H1 (cell line): ENCODE data around the gene ZSWIM2. TPM values are rescaled to one million over a fixed set of nuclear protein-coding genes. Genes with fewer than 3 reads are reported as not detected.
"Not testable (repeated sequence)": the region's sequence is repeated elsewhere in the genome, so short reads cannot be mapped to it uniquely, and the experiment has no call there.

ENCODE experiments used
- CTCF ChIA-PET: fragments of 300-600 bp; sonication (Branson Sonifier 250); formaldehyde crosslinking; loops from one replicate; lab custom pipeline; 2021; ENCODE audit not compliant: partially characterized antibody; lab: Charles Lee
- POLR2A ChIA-PET: fragments of 300-600 bp; sonication (Branson Sonifier 250); formaldehyde crosslinking; loops from one replicate; lab custom pipeline; 2021; ENCODE audit warnings: inconsistent platforms; ENCODE audit not compliant: partially characterized antibody; lab: Charles Lee
- DNase-seq, 2 experiments: peaks; one replicate each; pipeline versions ENCODE4 v3.0.0 to v3.0.0-alpha.2; 2010 to 2022; ENCODE audit warnings: low spot score in 2 of 2, low read depth in 1 of 2, mixed read lengths in 1 of 2
- FAIRE-seq: peaks from 2 replicates; lab custom pipeline; 2011; peaks lifted over from hg19 to GRCh38; lab: Jason Lieb, UNC
- H2AFZ ChIP-seq: 2 replicates; pipeline ENCODE4 v1.8.1; 2012; ENCODE audit warnings: low read length, inconsistent platforms
- H2AK5ac ChIP-seq: 2 replicates; pipeline ENCODE4 v1.6.1; 2013; ENCODE audit warnings: low read depth, low read length
- H2BK120ac ChIP-seq: replicated peaks from 2 replicates; pipeline ENCODE3; 2013; ENCODE audit warnings: low read depth, low read length, inconsistent platforms
- H2BK12ac ChIP-seq: 2 replicates; pipeline ENCODE4 v1.6.1; 2013; ENCODE audit warnings: low read depth, low read length
- H2BK15ac ChIP-seq: 2 replicates; pipeline ENCODE4 v1.6.1; 2013; ENCODE audit warnings: low read length
- H2BK20ac ChIP-seq: 2 replicates; pipeline ENCODE4 v1.6.1; 2013; ENCODE audit warnings: low read length
- H2BK5ac ChIP-seq: 2 replicates; pipeline ENCODE4 v1.6.1; 2013; ENCODE audit warnings: low read depth, low read length
- H3K14ac ChIP-seq: 2 replicates; pipeline ENCODE4 v1.6.1; 2013; ENCODE audit warnings: inconsistent platforms; ENCODE audit not compliant: insufficient read length
- H3K18ac ChIP-seq: 2 replicates; pipeline ENCODE4 v1.6.1; 2013; ENCODE audit warnings: low read length; ENCODE audit errors: extremely low read depth
- H3K23ac ChIP-seq: 2 replicates; pipeline ENCODE4 v1.6.1; 2013; ENCODE audit warnings: inconsistent platforms; ENCODE audit not compliant: insufficient read length
- H3K23me2 ChIP-seq: 2 replicates; pipeline ENCODE4 v1.6.1; 2013; ENCODE audit warnings: low read depth, low read length
- H3K27ac ChIP-seq: 2 replicates; pipeline ENCODE4 v1.6.1; 2011; ENCODE audit warnings: low read depth, low read length, inconsistent platforms
- H3K27me3 ChIP-seq, 4 experiments: replicated peaks in 1 of 4; 1 replicate in 1 of 4; 2 replicates in 3 of 4; pipeline versions ENCODE4 v1.6.1 to v1.8.1; 2011 to 2013; ENCODE audit warnings: low read length in 3 of 4, mild to moderate bottlenecking in 3 of 4, inconsistent platforms in 2 of 4, mixed read lengths in 2 of 4, moderate library complexity in 1 of 4; ENCODE audit not compliant: control insufficient read depth in 3 of 4, insufficient read depth in 3 of 4; ENCODE audit errors: extremely low read depth in 1 of 4
- H3K36me3 ChIP-seq, 4 experiments: 2 replicates each; pipeline versions ENCODE4 v1.6.1 to v1.8.1; 2011 to 2013; ENCODE audit warnings: mild to moderate bottlenecking in 4 of 4, low read length in 3 of 4, moderate library complexity in 2 of 4, control low read depth in 1 of 4, inconsistent platforms in 1 of 4; ENCODE audit not compliant: insufficient read depth in 4 of 4, control insufficient read depth in 2 of 4
- H3K4ac ChIP-seq: replicated peaks from 2 replicates; pipeline ENCODE3; 2013; ENCODE audit warnings: low read length, low read depth, mixed read lengths, inconsistent platforms; ENCODE audit not compliant: insufficient read length
- H3K4me1 ChIP-seq, 4 experiments: replicated peaks in 1 of 4; 1 replicate in 1 of 4; 2 replicates in 3 of 4; pipeline versions ENCODE4 v1.6.1 to v1.8.1; 2011 to 2013; ENCODE audit warnings: low read length in 3 of 4, inconsistent platforms in 2 of 4, mixed read lengths in 1 of 4; ENCODE audit not compliant: insufficient read depth in 4 of 4, control insufficient read depth in 3 of 4
- H3K4me2 ChIP-seq, 2 experiments: 2 replicates each; pipeline versions ENCODE4 v1.6.1 to v1.8.1; 2011 to 2013; ENCODE audit warnings: low read depth in 2 of 2, low read length in 2 of 2, control low read depth in 1 of 2, inconsistent platforms in 1 of 2, mild to moderate bottlenecking in 1 of 2; ENCODE audit not compliant: insufficient read depth in 1 of 2
- H3K4me3 ChIP-seq, 4 experiments: fragments of 200-600, 300-600 bp in 1 of 4; sonication (generic), shearing (Covaris generic), sonication (Bioruptor Twin) in 1 of 4; 2 replicates each; pipeline versions ENCODE4 v1.5.1 to v1.8.1; 2011 to 2016; ENCODE audit warnings: low read length in 4 of 4, low read depth in 3 of 4, control low read depth in 2 of 4, inconsistent platforms in 2 of 4, mild to moderate bottlenecking in 2 of 4, mixed read lengths in 1 of 4, moderate library complexity in 1 of 4; ENCODE audit not compliant: insufficient read depth in 2 of 4; ENCODE audit errors: extremely low read depth in 1 of 4
- H3K56ac ChIP-seq: replicated peaks from 2 replicates; pipeline ENCODE3; 2013; ENCODE audit warnings: low read depth, mild to moderate bottlenecking, mixed read lengths, low read length, inconsistent platforms; ENCODE audit not compliant: insufficient read length
- H3K79me1 ChIP-seq: 2 replicates; pipeline ENCODE4 v1.6.1; 2013; ENCODE audit warnings: low read depth, low read length, control low read depth
- H3K79me2 ChIP-seq, 2 experiments: 2 replicates each; pipeline versions ENCODE4 v1.6.1 to v1.8.1; 2012 to 2013; ENCODE audit warnings: low read length in 2 of 2, mild to moderate bottlenecking in 2 of 2, inconsistent platforms in 1 of 2; ENCODE audit not compliant: insufficient read depth in 2 of 2, control insufficient read depth in 1 of 2
- H3K9ac ChIP-seq, 4 experiments: replicated peaks in 1 of 4; 1 replicate in 1 of 4; 2 replicates in 3 of 4; pipeline versions ENCODE4 v1.6.1 to v1.8.1; 2011 to 2013; ENCODE audit warnings: low read depth in 3 of 4, low read length in 3 of 4, control low read depth in 2 of 4, mild to moderate bottlenecking in 2 of 4, moderate library complexity in 2 of 4, inconsistent platforms in 1 of 4; ENCODE audit errors: extremely low read depth in 1 of 4
- H3K9me3 ChIP-seq, 2 experiments: 2 replicates each; pipeline versions ENCODE4 v1.6.1 to v1.8.1; 2012 to 2013; ENCODE audit warnings: mild to moderate bottlenecking in 2 of 2, moderate library complexity in 2 of 2, control low read depth in 1 of 2, inconsistent platforms in 1 of 2, low read depth in 1 of 2, low read length in 1 of 2, mixed read lengths in 1 of 2; ENCODE audit not compliant: insufficient read depth in 2 of 2
- H4K20me1 ChIP-seq, 2 experiments: replicated peaks in 1 of 2; 2 replicates each; pipeline versions ENCODE3 to v1.8.1; 2011 to 2013; ENCODE audit warnings: inconsistent platforms in 2 of 2, low read length in 2 of 2, mild to moderate bottlenecking in 1 of 2; ENCODE audit not compliant: insufficient read depth in 2 of 2, control insufficient read depth in 1 of 2
- H4K5ac ChIP-seq: 2 replicates; pipeline ENCODE4 v1.6.1; 2013; ENCODE audit warnings: low read length, low read depth, mixed read lengths, inconsistent platforms; ENCODE audit not compliant: insufficient read length
- H4K8ac ChIP-seq: 2 replicates; pipeline ENCODE4 v1.8.0; 2013; ENCODE audit warnings: mild to moderate bottlenecking, moderate library complexity, low read length, inconsistent platforms; ENCODE audit not compliant: insufficient read depth; ENCODE audit errors: extremely low read depth
- H4K91ac ChIP-seq: replicated peaks from 2 replicates; pipeline ENCODE3; 2013; ENCODE audit warnings: low read length, mixed read lengths, inconsistent platforms; ENCODE audit not compliant: insufficient read length
- WGBS, 2 experiments: shearing (Covaris generic) in 1 of 2; methylation state at CpG; one replicate each; pipeline versions ENCODE4 v1.1.6 to v1.1.7; 2013 to 2015; ENCODE audit warnings: low lambda C conversion rate in 2 of 2, mixed read lengths in 2 of 2, inconsistent platforms in 1 of 2, low coverage in 1 of 2, missing lambda C conversion rate in 1 of 2; ENCODE audit not compliant: insufficient replicate concordance in 2 of 2, insufficient coverage in 1 of 2, insufficient read length in 1 of 2; ENCODE audit errors: extremely low coverage in 1 of 2, missing lambda C conversion rate in 1 of 2; 5-methylcytosine and 5-hydroxymethylcytosine counted together
- polyA plus RNA-seq, 7 experiments: library from polyadenylated mRNA; depleted of rRNA in 3 of 7; stranded (reverse) in 5 of 7; unstranded in 2 of 7; fragments of >200 nt in 5 of 7; fragments of 200-250 nt in 2 of 7; gene quantifications; 1 replicate in 5 of 7; 2 replicates in 1 of 7; 4 replicates in 1 of 7; pipeline versions ENCODE4 v1.2.1 to v1.2.3, GENCODE V29; 2011 to 2013; ENCODE audit warnings: missing spikeins in 2 of 7, mixed read lengths in 2 of 7
- total RNA-seq: library from RNA; stranded (reverse); fragmentation: NEBNext Ultra II Directional; extraction: Animal tissue kit (Norgen Biotek cat#: 25700); gene quantifications from 2 replicates; pipeline ENCODE4 v1.2.1, GENCODE V29; 2021

Gene ZSWIM2
- total and polyA plus RNA-seq, 2 of the 8 experiments (the other 6 are each of a cell fraction or from before 2014, with no cell fraction given) = not detected

GRCh38 chr2:186798604-186799003 is 50.4 kb downstream of the ZSWIM2 start:
- H3K79me1 ChIP-seq, H2BK5ac ChIP-seq, H2AFZ ChIP-seq, H4K5ac ChIP-seq, H3K18ac ChIP-seq, H2BK20ac ChIP-seq, H3K36me3 ChIP-seq, CTCF ChIA-PET, H2BK120ac ChIP-seq, H3K4ac ChIP-seq, H3K79me2 ChIP-seq, H3K27ac ChIP-seq, H3K4me3 ChIP-seq, H3K14ac ChIP-seq, H3K4me1 ChIP-seq, H3K23me2 ChIP-seq, FAIRE-seq, H3K9me3 ChIP-seq, H3K56ac ChIP-seq, POLR2A ChIA-PET, H3K23ac ChIP-seq, H4K8ac ChIP-seq, H2BK15ac ChIP-seq, H4K91ac ChIP-seq, H2BK12ac ChIP-seq, DNase-seq, H2AK5ac ChIP-seq, H4K20me1 ChIP-seq, H3K9ac ChIP-seq, H3K27me3 ChIP-seq, H3K4me2 ChIP-seq: not testable (repeated sequence)
- 90% methylated on average over 1 of the region's 1 CpG; no CpG with 5 or more reads in 1 of the 2 experiments for WGBS, 2 experiments
